Measurements from ENCODE around the gene NCBP3.

Gene NCBP3, protein sequence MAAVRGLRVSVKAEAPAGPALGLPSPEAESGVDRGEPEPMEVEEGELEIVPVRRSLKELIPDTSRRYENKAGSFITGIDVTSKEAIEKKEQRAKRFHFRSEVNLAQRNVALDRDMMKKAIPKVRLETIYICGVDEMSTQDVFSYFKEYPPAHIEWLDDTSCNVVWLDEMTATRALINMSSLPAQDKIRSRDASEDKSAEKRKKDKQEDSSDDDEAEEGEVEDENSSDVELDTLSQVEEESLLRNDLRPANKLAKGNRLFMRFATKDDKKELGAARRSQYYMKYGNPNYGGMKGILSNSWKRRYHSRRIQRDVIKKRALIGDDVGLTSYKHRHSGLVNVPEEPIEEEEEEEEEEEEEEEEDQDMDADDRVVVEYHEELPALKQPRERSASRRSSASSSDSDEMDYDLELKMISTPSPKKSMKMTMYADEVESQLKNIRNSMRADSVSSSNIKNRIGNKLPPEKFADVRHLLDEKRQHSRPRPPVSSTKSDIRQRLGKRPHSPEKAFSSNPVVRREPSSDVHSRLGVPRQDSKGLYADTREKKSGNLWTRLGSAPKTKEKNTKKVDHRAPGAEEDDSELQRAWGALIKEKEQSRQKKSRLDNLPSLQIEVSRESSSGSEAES

GRCh38 chr17:3845621-3846436, at the start of gene NCBP3:
TSS of gene NCBP3 (minus strand) at chr17:3846246. CDS start at chr17:3846223, 23 bp downstream.
- peak; percentile 99 for DNase-seq (ENCODE audit: low read depth, low spot score)

DNA sequence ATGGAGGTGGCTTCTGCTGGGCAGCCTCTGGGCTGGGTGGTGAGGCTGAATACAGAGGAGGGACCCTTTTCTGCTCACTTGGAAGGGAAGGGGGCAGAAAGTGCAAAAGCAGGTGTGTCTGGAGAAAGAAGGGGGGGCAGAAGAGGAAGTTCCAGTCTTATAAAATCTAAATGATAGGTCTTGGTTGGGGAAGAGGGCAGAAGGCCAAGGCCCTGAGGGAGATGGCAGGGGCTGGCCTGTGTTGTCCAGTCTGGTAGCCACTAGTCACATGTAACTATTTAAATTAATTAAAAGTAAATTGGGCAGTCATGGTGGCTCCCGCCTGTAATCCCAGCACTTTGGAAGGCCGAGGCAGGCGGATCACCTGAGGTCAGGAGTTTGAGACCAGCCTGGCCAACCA, 49.3 kb upstream of the NCBP3 start:
- no peak for DNase-seq (ENCODE audit: low read depth, low spot score)

DNA sequence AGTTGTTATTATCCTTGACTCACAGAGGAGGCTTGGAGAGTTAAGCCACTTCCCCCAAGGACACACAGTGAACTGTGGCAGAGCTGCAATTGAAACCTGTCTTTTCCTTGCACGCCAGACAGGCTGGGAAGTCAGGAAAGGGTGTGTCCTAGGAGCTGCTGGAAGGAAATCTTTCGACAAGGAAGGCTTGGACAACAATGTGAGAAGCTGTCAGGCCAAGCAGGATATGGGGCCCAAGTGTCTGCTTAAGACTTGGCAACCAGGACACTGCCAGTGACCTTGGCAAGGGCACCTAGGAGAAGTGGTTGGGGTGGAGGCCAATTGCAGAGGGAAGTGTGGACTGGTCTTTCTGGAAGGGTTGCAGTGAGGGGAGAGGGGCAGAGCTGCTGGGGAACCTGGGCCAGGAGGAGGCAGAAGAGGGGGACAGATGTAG, 48.9 kb upstream of the NCBP3 start:
- no peak for DNase-seq (ENCODE audit: low read depth, low spot score)

DNA sequence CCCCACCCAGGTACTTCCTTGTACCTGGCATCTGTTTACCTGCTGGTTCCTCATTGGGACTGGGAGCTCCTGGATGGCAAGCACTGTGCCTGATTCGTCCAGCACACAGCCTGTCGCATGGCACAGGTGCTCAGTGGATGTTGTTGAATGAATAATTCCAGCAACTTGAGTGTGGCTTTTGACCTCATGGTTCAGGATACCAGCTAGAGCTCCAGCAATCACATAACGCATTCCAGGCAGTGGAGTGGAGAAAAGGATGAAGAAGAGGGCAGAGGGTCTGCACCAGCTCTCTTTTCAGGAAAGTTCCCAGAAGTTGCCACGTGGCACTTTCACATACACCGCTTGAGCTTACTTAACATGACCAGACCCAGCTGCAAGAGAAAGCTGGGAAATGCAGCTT, 48.1 kb upstream of the NCBP3 start:
- no peak for DNase-seq (ENCODE audit: low read depth, low spot score)

- no peak for DNase-seq (ENCODE audit: low read depth, low spot score)
Measured at GRCh38 chr17:3893720-3894116, 47.7 kb upstream of the NCBP3 start.

DNA sequence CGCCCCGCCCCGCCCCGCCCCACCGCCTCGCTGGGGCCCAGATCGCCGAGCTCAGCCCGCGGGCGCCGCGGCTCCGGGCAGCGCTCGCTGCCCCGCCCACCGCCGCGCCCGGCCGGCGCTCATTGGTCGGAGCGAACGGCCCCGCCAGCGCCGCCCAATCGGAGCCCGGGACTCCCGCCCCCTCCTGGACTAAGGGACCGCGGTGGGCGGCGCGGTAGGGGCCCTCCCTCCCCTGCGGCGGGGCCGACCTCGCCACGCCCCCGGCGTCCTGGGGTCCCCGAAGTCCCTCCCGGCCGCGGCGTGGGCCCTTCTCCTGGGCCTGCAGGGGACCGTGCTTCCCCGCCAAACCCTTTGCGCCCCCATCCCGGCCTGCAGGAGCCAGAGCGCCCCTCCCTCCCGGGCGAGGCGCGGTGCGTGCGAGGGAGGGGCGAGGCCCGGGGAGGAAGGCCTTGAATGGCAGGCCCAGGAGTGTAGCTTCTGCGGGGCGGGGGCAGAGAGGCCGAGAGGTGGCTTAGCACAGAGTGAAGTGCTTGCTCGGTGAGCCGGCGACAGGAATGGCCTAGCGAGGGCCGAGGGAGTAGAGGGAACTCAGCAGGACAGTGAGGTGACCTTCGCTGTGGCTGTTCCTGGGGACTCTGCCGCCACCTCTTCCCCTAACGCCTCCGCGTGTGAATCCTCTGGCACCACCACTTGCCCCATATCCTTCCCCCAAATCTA, 47.1 kb upstream of the NCBP3 start, which contains the start of gene CAMKK1:
Gene CAMKK1, minus strand, starts transcription at position 51 of the 717 bp plus-strand sequence. CDS start 7,366 bp downstream, outside the sequence.
- DNase-seq (ENCODE audit: low read depth, low spot score): peak; percentile 95

DNA sequence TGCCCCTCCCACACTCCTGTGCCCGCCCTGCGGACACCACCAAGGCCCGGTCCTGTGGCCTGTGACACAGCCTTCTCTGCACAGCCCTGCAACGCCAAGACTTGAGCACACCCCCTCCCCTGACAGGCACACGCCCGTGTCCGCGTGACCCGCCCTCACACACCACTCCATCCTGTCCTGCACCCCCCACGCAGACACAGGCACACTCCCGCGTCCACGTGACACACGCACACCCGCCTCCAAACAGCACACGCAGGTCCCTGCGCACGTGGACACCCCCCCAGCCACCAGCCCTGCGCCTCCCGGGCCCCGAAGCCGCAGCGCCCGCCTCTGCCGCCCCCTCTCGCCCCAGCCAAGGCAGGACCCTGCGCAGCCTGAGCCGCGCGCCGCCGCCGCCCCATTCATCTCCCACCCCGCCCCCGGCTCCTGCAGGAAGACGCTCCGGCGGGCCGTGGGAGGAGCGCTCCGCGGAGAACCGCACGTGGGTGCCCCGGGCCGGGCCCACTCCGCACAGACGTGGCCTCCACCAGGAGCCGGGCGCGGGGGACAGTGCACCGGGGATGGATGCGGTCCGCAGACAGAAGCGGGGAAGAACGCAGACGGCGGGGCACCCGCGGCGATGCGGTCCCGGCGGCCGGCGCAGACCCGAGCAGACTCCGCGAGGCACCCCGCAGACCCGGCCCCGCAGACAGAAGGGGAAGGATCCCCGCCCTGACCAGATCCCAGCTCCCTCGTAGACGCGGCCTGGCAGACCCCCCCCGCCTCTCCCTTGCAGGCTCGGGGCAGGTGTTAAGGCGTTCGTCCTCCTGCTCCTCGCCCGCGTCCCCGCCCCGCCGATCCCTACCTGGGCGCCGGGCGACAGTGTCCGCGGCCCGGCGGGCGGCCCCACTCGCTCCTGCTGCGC, 46.3 kb upstream of the NCBP3 start:
- peak; percentile 63 for DNase-seq (ENCODE audit: low read depth, low spot score)

DNA sequence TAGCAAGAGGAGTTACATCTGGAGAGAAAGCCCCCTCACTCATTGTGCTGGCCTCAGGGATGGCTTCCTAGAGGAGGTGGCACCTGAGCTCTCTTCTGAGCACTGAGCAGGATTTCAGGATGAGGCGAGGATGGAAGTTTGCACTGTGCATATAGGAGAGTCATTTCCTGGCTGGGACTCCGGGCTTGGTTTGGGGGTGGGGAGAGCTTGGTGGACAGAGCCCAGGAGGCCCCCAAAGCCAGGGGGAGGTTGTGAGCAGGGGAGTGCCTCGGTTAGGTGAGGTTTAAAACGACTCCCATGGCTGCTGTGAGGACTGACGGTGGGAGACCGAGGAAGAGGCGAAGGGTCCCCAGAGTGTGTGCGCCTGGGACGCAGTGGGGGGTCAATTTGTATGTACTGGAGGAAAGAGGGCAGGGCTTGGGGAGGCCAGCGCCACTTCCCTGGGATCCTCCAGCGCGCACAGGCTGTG, 45.6 kb upstream of the NCBP3 start:
- DNase-seq (ENCODE audit: low read depth, low spot score): no peak

DNA sequence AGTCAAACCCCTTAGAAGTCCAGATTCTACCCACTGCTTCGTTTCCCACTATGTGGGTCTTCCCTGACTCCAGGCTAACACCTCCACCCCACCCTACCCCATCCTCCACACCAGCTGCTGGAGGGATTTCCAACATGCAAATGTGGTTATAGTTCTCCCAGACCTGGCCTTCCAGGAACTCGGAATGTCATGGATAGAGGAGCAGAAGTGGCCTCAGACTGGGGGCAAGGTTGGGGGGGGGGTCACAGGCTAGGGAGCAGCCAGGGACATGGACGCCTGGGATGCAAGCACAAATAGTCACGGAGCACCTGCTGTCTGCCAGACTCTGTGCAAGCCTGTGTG, 44.8 kb upstream of the NCBP3 start:
- DNase-seq (ENCODE audit: low read depth, low spot score): no peak

DNA sequence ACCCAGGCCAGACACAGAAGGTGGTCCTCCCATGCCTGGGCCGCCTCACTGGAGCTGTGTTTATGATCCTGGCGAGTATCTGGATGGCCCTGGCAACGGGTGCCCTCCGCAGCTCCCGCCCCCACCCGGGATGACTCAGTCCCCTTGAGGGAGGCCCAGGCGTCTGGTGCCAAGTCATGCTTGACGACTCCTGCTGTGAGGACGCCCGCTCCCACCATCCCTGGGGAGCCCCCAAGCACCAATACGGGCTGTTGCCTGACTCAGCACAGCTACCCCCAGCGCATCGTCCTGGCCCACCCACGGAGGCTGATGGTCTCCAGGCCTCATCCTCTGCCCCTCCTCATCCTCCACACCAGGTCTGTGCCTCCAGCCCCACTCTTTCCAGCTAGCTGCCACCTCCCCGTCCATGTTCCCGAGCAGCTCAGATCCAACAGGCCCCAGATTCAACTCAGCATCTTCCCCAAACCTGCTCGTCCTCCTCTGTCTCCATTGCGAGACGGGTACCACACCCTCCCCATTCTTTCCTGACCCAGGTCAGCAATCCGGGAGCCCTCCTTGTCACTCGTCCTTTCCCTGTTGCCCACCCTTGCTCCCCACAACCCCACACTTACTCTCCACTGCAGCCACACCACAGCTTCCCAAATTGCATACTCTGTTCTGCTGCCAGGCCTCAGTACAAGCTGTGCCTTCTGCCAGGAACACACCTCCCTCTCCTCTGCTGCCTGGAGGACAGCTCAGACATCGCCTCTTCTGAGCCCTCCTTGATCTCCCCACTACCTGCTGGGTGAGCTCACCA, 44.2 kb upstream of the NCBP3 start:
- peak; percentile 96 for DNase-seq (ENCODE audit: low read depth, low spot score)

- no peak for DNase-seq (ENCODE audit: low read depth, low spot score)
Measured at GRCh38 chr17:3889325-3890012, 43.4 kb upstream of the NCBP3 start.

DNA sequence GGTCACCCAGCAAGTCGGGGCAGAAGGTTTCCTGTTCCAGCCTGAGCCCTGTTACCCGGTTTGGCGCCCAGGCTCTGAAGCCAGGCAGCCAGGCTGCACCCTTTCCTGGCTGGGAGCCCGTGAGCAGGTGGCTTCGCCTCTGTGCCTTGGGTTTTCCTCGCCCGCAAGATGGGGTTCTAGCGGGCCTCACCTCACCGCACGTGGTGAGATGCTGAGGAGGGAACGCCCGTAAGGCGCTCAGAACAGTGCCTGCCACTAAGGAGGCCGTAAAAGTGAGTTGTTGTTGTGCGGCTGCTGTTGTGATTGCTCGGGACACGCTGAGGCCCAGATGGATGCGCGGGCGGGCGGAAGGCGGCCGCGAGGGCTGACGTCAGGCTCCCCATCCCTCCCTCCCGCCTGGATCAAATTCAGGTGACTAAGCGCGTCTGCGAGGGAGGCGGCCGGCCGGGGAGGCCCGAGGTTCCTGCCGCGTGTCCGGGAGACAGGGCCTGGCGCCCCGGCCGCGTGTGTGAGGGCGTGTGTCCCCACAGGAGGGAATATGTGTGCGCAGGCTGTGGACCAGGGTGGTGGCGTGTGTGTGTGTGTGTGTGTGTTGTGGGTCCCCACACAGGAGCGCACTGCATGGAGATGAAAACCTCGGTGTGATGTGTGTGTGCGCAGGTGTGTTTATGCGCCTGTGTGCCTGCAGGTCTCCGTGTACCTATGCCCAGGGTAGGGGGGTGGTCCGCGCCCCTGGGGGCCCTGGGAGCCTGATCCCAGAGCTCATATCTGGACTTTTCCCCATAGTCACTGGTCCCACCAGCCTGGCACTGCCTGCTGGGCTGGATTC, 42.5 kb upstream of the NCBP3 start:
- DNase-seq (ENCODE audit: low read depth, low spot score): peak; percentile 96

DNA sequence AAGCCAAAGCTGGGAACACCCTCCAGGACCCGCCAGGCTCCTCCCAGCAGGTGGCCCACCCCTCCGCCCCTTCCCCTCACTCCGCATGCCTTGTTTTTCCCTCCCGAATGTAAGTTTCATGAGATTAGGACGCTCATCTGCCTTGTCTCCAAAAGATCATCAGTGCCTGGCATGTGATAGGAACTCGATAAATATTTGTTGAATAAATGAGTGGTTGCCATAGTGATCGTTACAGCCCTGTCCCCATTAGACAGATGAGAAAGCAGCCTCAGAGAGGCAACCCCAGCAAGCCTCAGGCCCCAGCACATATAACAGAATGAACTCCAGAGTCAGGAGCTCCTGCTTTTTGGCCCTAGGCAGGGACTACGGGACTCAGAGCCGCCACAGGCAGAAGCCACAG, 41.8 kb upstream of the NCBP3 start:
- no peak for DNase-seq (ENCODE audit: low read depth, low spot score)

- DNase-seq (ENCODE audit: low read depth, low spot score): no peak
Measured at GRCh38 chr17:3887394-3887793, 41.3 kb upstream of the NCBP3 start.

- no peak for DNase-seq (ENCODE audit: low read depth, low spot score)
Measured at GRCh38 chr17:3886776-3887175, 40.7 kb upstream of the NCBP3 start.

- peak; percentile 63 for DNase-seq (ENCODE audit: low read depth, low spot score)
Measured at GRCh38 chr17:3885970-3886369, 39.9 kb upstream of the NCBP3 start.

DNA sequence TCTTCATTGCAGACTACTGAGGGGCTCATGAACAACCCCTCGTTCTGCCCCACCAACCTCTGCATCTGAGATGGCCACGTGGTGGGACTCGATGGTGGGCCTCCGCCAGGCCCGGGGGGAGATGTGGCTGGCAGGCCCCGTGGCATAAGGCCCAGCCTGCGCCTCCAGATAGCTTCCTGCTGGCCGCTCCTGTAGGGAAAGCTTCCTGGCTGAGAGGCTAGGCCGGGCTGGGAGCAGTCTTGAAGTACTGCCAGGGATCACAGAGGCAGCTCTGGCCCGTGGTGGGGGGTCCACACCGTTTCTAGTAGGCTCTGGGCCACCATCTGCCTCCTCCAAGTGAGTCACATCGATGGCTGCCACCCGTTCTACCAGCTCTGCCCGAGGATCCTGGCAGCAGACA, 39.2 kb upstream of the NCBP3 start:
- peak; percentile 38 for DNase-seq (ENCODE audit: low read depth, low spot score)

DNA sequence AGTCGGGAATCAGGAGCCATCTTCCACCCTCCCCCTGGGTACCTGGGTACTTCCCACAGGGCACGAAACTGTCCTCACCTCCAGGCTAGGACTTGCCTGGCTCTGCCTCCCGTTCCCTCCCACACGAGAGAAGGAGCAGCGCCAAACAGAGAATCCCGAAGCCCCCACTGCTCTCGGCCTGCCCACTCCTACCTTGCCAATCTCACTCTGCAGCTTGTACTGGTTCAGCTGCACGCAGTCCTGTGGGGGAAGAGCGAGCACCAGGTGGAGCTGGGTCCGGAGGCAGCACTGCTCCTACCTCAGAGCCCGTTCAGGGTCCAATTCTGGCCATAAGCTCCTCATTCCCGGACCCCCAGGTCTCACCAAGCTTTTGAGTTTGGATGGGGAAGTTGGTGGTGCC, 38.1 kb upstream of the NCBP3 start:
- DNase-seq (ENCODE audit: low read depth, low spot score): no peak
